ENCODE data around the gene PLPPR1. TPM values are rescaled to one million over a fixed set of nuclear protein-coding genes. Genes with fewer than 3 reads are reported as not detected.

The PLPPR1 gene
- total RNA-seq, 1 experiment from 2014 or later: not detected

GRCh38 chr9:101309139-101309538 is 280.6 kb downstream of the PLPPR1 start:
- DNase-seq (ENCODE audit: low spot score): no peak
- H3K9me3 ChIP-seq (ENCODE audit: low read depth, low read length, poor library complexity, severe bottlenecking): no peaks in the 10 kb centered on the region

GRCh38 chr9:101311191-101311590 is 282.7 kb downstream of the PLPPR1 start:
- BruUV-seq (replicated peaks): no TSS peak
- CTCF ChIA-PET: interaction anchor here (0.7 to 1.3 kb wide), 6 partner anchors 192 to 709 kb away, joined by 3 to 37 read pairs (median 5); no protein-coding TSS in a partner anchor
- peaks cover 25% of the 10 kb centered on the region for H3K4me1 ChIP-seq (ENCODE audit: insufficient read depth, low read length, poor library complexity, severe bottlenecking)
- TF ChIP-seq EZH2 (IDR thresholded peaks at IDR 0.05; ENCODE audit: borderline replicate concordance, low read depth, low read length, poor library complexity, severe bottlenecking): no peak
- no peak for TF ChIP-seq CTCF (conservative IDR thresholded peaks at IDR 0.05; ENCODE audit: low read depth, low read length)
- no peak for DNase-seq (ENCODE audit: low spot score)
- POLR2A ChIA-PET (ENCODE audit: low non-redundant PET): no interaction called here
- H3K4me3 ChIP-seq (ENCODE audit: low read depth, low read length, poor library complexity, severe bottlenecking): no peak overlapping the region
- intact Hi-C loops (cut with micrococcal nuclease; ENCODE audit: unreplicated experiment): loop anchor here (1.0 to 5.0 kb wide), 4 partner anchors 74 to 709 kb away; no protein-coding TSS in a partner anchor
- no peak overlapping the region for H3K27ac ChIP-seq (ENCODE audit: low read depth, low read length, poor library complexity, severe bottlenecking)
- H3K27me3 ChIP-seq (replicated peaks; ENCODE audit: insufficient read depth, low read depth, low read length, poor library complexity): no peaks in the 10 kb centered on the region
- no peaks in the 10 kb centered on the region for H3K36me3 ChIP-seq (ENCODE audit: insufficient read depth, low read length, poor library complexity, severe bottlenecking)
- no peaks in the 10 kb centered on the region for H3K9me3 ChIP-seq (ENCODE audit: low read depth, low read length, poor library complexity, severe bottlenecking)

More at GRCh38 chr9:101309139-101309538, 280.6 kb downstream of the PLPPR1 start:
- intact Hi-C loops (cut with micrococcal nuclease; ENCODE audit: unreplicated experiment): no loop called here
- peaks cover 26% of the 10 kb centered on the region for H3K4me1 ChIP-seq (ENCODE audit: insufficient read depth, low read length, poor library complexity, severe bottlenecking)
- ChIA-PET CTCF (interaction anchor here (1.0 kb wide), 1 partner anchor 190 kb away, joined by 3 read pairs; no protein-coding TSS in a partner anchor), POLR2A (ENCODE audit: low non-redundant PET) (no interaction called here)
- no peak for TF ChIP-seq EZH2 (IDR thresholded peaks at IDR 0.05; ENCODE audit: borderline replicate concordance, low read depth, low read length, poor library complexity, severe bottlenecking)
- no peaks in the 10 kb centered on the region for H3K36me3 ChIP-seq (ENCODE audit: insufficient read depth, low read length, poor library complexity, severe bottlenecking)
- no peak overlapping the region for H3K27ac ChIP-seq (ENCODE audit: low read depth, low read length, poor library complexity, severe bottlenecking)
- no TSS peak for BruUV-seq (replicated peaks)
- H3K4me3 ChIP-seq (ENCODE audit: low read depth, low read length, poor library complexity, severe bottlenecking): no peak overlapping the region
- H3K27me3 ChIP-seq (replicated peaks; ENCODE audit: insufficient read depth, low read depth, low read length, poor library complexity): no peaks in the 10 kb centered on the region

- intact Hi-C loops (cut with micrococcal nuclease; ENCODE audit: unreplicated experiment): loop anchor here (1.0 to 5.0 kb wide), 4 partner anchors 75 to 710 kb away; no protein-coding TSS in a partner anchor
- CTCF ChIA-PET: interaction anchor here (0.7 to 1.3 kb wide), 8 partner anchors 60 to 710 kb away, joined by 3 to 37 read pairs (median 6); no protein-coding TSS in a partner anchor
Measured at GRCh38 chr9:101311758-101312420, 283.4 kb downstream of the PLPPR1 start.

More at GRCh38 chr9:101311758-101312420, 283.4 kb downstream of the PLPPR1 start:
- H3K9me3 ChIP-seq (ENCODE audit: low read depth, low read length, poor library complexity, severe bottlenecking): no peaks in the 10 kb centered on the region
- peaks cover 18% of the 10 kb centered on the region for H3K4me1 ChIP-seq (ENCODE audit: insufficient read depth, low read length, poor library complexity, severe bottlenecking)
- no peaks in the 10 kb centered on the region for H3K27me3 ChIP-seq (replicated peaks; ENCODE audit: insufficient read depth, low read depth, low read length, poor library complexity)
- POLR2A ChIA-PET (ENCODE audit: low non-redundant PET): no interaction called here
- H3K36me3 ChIP-seq (ENCODE audit: insufficient read depth, low read length, poor library complexity, severe bottlenecking): no peaks in the 10 kb centered on the region
- no peak overlapping the region for H3K4me3 ChIP-seq (ENCODE audit: low read depth, low read length, poor library complexity, severe bottlenecking)
- peak; percentile 87 for DNase-seq (ENCODE audit: low spot score)
- TF ChIP-seq EZH2 (IDR thresholded peaks at IDR 0.05; ENCODE audit: borderline replicate concordance, low read depth, low read length, poor library complexity, severe bottlenecking) (no peak), CTCF (conservative IDR thresholded peaks at IDR 0.05; ENCODE audit: low read depth, low read length) (peak; percentile 73)
- BruUV-seq (replicated peaks): no TSS peak
- H3K27ac ChIP-seq (ENCODE audit: low read depth, low read length, poor library complexity, severe bottlenecking): no peak overlapping the region
